Caco-2 (cell line): ENCODE data around the gene CDYL2. TPM values are rescaled to one million over a fixed set of nuclear protein-coding genes. Genes with fewer than 3 reads are reported as not detected.

Experiments used
- BruUV-seq: library from RNA; stranded (reverse); fragments of 400-500 nt; replicated peaks from 2 replicates; lab custom pipeline; 2021; lab: Mats Ljungman, UMichigan
- CTCF ChIA-PET: fragments of 300-600 bp; sonication (Branson Sonifier 250); formaldehyde crosslinking; loops from one replicate; lab custom pipeline; 2022; ENCODE audit warnings: antibody characterized with exemption; lab: Charles Lee
- POLR2A ChIA-PET: fragments of 300-600 bp; sonication (Branson Sonifier 250); formaldehyde crosslinking; loops from one replicate; lab custom pipeline; 2022; ENCODE audit warnings: antibody characterized with exemption; lab: Charles Lee
- DNase-seq, 2 experiments: peaks; one replicate each; pipeline versions ENCODE4 v3.0.0 to v3.0.0-alpha.2; 2020 to 2022
- H3K27me3 ChIP-seq: replicated peaks from 2 replicates; pipeline ENCODE4 v1.6.0; 2011; ENCODE audit warnings: low read length; ENCODE audit not compliant: control insufficient read depth, insufficient read depth
- H3K36me3 ChIP-seq: 2 replicates; pipeline ENCODE4 v1.5.1; 2011; ENCODE audit warnings: low read length; ENCODE audit not compliant: control insufficient read depth, insufficient read depth
- H3K4me1 ChIP-seq: fragments of 250-450 bp; sonication (Bioruptor Pico); 2 replicates; pipeline ENCODE4 v1.5.1; 2020; ENCODE audit warnings: mild to moderate bottlenecking
- H3K4me3 ChIP-seq: 2 replicates; pipeline ENCODE4 v1.5.1; 2011; ENCODE audit warnings: low read depth, mild to moderate bottlenecking, control low read depth, low read length
- H3K9me3 ChIP-seq: fragments of 250-450 bp; sonication (Bioruptor Pico); 2 replicates; pipeline ENCODE4 v1.5.1; 2020; ENCODE audit warnings: mild to moderate bottlenecking, moderate library complexity
- H3K27ac Mint-ChIP-seq: one replicate; pipeline ENCODE4 v1.8.0; 2022; ENCODE audit warnings: mixed read lengths; ENCODE audit not compliant: unreplicated experiment
- H3K27me3 Mint-ChIP-seq: one replicate; pipeline ENCODE4 v1.8.0; 2022; ENCODE audit warnings: mixed read lengths; ENCODE audit not compliant: insufficient read depth, unreplicated experiment
- H3K36me3 Mint-ChIP-seq: one replicate; pipeline ENCODE4 v1.8.0; 2022; ENCODE audit warnings: mild to moderate bottlenecking, mixed read lengths; ENCODE audit not compliant: insufficient read depth, unreplicated experiment
- H3K4me1 Mint-ChIP-seq: one replicate; pipeline ENCODE4 v1.8.0; 2022; ENCODE audit warnings: low read depth, mixed read lengths; ENCODE audit not compliant: unreplicated experiment
- H3K4me3 Mint-ChIP-seq: one replicate; pipeline ENCODE4 v1.8.0; 2022; ENCODE audit warnings: mild to moderate bottlenecking, moderate library complexity, mixed read lengths; ENCODE audit not compliant: unreplicated experiment
- H3K9me3 Mint-ChIP-seq: one replicate; pipeline ENCODE4 v1.8.0; 2022; ENCODE audit warnings: mixed read lengths; ENCODE audit not compliant: unreplicated experiment
- intact Hi-C: fragments of 100-400 bp; cut with micrococcal nuclease; formaldehyde crosslinking; loops from one replicate; pipeline ENCODE4 v1.10.0; 2022; ENCODE audit not compliant: unreplicated experiment
- total RNA-seq: library from RNA; stranded (reverse); gene quantifications from 2 replicates; pipeline ENCODE4 v1.2.3, GENCODE V29; 2022
- TF ChIP-seq, protein P1 (sequence below), 2 experiments: fragments of 200-600 bp in 1 of 2; IDR thresholded peaks; 1 replicate in 1 of 2; 2 replicates in 1 of 2; pipeline versions ENCODE4 v1.5.1 to v1.8.0; 2011 to 2022; ENCODE audit warnings: antibody characterized with exemption in 1 of 2, control low read depth in 1 of 2, inconsistent platforms in 1 of 2, low read depth in 1 of 2, low read length in 1 of 2, mild to moderate bottlenecking in 1 of 2, moderate library complexity in 1 of 2; ENCODE audit not compliant: insufficient read depth in 1 of 2, severe bottlenecking in 1 of 2, unreplicated experiment in 1 of 2

CDYL2 gene
- total RNA-seq, 1 experiment from 2014 or later, result 1.8 TPM

DNA sequence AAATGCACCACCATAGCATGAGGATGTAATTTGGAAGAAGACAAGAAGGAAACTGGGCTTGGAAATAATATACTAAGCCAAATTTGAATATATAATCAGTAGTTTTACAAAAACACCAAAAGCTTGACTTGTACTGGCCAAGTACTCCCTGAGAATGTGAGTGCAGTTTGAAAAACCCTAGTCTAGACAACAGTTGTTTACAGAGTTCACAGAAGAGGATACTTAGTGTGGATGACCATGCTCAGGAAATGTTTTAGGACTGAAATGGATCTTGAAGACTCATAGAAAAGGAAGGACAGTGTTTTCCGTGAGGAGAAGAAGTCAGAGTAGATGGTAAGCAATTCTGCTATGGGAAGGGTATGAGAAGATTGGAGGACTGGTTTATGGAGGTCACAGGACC, 1.9 kb upstream of the CDYL2 start:
- Mint-ChIP-seq H3K9me3 (no peaks in the 10 kb centered on the region), H3K4me3 (no peak overlapping the region), H3K4me1 (no peaks in the 10 kb centered on the region), H3K27ac (no peak overlapping the region), H3K36me3 (peaks cover 7% of the 10 kb centered on the region), H3K27me3 (peaks cover 28% of the 10 kb centered on the region)
- intact Hi-C loops, result no loop called here
- DNase-seq, result no peak
- Histone ChIP-seq H3K36me3 (no peaks in the 10 kb centered on the region), H3K27me3 (no peaks in the 10 kb centered on the region; the same call in 1 of the 2 replicates), H3K4me3 (no peak overlapping the region), H3K4me1 (no peaks in the 10 kb centered on the region), H3K9me3 (peaks cover 13% of the 10 kb centered on the region)
- ChIA-PET CTCF (no interaction called here), POLR2A (no interaction called here)
- no TSS peak for BruUV-seq
- TF ChIP-seq, protein P1, sequence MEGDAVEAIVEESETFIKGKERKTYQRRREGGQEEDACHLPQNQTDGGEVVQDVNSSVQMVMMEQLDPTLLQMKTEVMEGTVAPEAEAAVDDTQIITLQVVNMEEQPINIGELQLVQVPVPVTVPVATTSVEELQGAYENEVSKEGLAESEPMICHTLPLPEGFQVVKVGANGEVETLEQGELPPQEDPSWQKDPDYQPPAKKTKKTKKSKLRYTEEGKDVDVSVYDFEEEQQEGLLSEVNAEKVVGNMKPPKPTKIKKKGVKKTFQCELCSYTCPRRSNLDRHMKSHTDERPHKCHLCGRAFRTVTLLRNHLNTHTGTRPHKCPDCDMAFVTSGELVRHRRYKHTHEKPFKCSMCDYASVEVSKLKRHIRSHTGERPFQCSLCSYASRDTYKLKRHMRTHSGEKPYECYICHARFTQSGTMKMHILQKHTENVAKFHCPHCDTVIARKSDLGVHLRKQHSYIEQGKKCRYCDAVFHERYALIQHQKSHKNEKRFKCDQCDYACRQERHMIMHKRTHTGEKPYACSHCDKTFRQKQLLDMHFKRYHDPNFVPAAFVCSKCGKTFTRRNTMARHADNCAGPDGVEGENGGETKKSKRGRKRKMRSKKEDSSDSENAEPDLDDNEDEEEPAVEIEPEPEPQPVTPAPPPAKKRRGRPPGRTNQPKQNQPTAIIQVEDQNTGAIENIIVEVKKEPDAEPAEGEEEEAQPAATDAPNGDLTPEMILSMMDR (IDR thresholded peaks at IDR 0.05; ENCODE audit: insufficient read depth in 1 of 2, low read depth in 1 of 2, low read length in 1 of 2, severe bottlenecking in 1 of 2, unreplicated experiment in 1 of 2), result no peak

DNA sequence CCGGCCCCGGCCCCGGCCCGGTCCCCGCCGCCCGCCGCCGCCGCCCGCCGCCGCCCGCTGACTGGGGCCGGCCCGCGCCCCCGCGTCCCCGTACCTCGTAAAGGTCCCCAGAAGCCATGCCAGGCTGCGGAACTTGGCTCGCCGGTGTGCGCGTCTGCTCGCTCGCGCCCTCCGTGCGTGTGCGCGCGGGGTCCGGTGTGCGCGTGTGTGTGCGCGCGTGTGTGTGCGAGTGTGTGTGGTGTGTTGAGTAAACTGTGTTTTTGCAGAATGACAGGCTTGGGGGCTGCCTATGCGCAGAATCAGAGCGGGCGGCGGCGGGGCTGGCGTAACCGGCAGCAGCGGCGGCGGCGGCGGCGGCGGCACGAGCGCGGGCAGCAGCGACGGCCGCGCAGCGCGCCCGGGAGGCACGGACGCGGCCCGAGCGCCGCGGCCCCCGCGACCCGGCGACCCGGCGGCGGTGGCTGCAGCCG, 307 bp downstream of the CDYL2 start:
- TF ChIP-seq, protein P1 (IDR thresholded peaks at IDR 0.05; ENCODE audit: insufficient read depth in 1 of 2, low read depth in 1 of 2, low read length in 1 of 2, severe bottlenecking in 1 of 2, unreplicated experiment in 1 of 2), result no peak
- H3K27ac Mint-ChIP-seq, result no peak overlapping the region
- peaks cover 13% of the 10 kb centered on the region for H3K9me3 ChIP-seq
- intact Hi-C loops, result no loop called here
- H3K36me3 Mint-ChIP-seq, result peaks cover 7% of the 10 kb centered on the region
- H3K4me1 Mint-ChIP-seq, result no peaks in the 10 kb centered on the region
- H3K36me3 ChIP-seq, result no peaks in the 10 kb centered on the region
- H3K4me3 ChIP-seq, result peak overlapping the region; percentile 93
- H3K4me1 ChIP-seq, result no peaks in the 10 kb centered on the region
- BruUV-seq, result no TSS peak
- CTCF ChIA-PET, result no interaction called here
- no peaks in the 10 kb centered on the region for H3K9me3 Mint-ChIP-seq
- H3K27me3 Mint-ChIP-seq, result peaks cover 32% of the 10 kb centered on the region
- POLR2A ChIA-PET, result no interaction called here
- peak in 1 of 2 experiments; percentile 50 for DNase-seq
- peak overlapping the region; percentile 80 for H3K4me3 Mint-ChIP-seq
- no peaks in the 10 kb centered on the region; the same call in 1 of the 2 replicates for H3K27me3 ChIP-seq

DNA sequence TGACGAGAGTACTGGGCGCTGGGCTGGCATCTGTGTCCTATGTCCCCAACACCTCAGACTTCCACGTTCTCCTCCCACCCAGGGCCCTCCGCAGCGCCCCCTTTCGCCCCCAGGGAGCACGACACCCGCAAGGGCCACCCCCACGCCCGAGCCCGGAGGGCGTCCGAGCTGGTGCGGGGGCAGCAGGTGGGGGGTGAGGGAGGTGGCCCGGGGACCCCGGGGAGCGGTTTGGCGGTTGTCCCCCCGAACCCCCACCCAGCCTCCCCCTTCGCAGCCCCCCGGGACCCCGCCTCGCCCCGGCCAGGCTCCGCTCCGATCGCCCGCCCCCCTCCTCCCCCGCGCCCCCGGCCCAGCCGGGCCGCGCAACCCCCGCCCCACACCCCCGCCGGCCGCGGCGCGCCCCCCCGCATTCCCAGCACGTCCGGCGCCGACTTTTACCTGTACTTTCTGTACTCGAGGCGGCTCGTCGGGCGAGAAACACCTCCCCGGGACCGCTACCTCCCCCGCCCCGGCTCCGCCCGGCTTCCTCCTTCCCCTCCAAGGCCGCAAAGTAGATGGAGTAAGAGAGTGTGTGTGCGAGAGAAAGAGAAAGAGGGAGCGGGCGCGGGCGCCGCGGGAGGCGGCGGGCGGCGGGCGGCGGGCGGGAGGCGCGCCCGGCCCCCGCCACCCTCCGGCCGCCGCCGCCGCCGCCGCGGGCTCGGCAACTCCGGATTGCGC, 901 bp downstream of the CDYL2 start:
- H3K27me3 ChIP-seq, result no peaks in the 10 kb centered on the region; the same call in 1 of the 2 replicates
- Mint-ChIP-seq H3K36me3 (peaks cover 7% of the 10 kb centered on the region), H3K9me3 (no peaks in the 10 kb centered on the region), H3K4me1 (no peaks in the 10 kb centered on the region), H3K4me3 (peak overlapping the region; percentile 80), H3K27me3 (peaks cover 32% of the 10 kb centered on the region), H3K27ac (no peak overlapping the region)
- peak overlapping the region; percentile 43 for H3K4me3 ChIP-seq
- intact Hi-C loops, result no loop called here
- peaks cover 13% of the 10 kb centered on the region for H3K9me3 ChIP-seq
- H3K36me3 ChIP-seq, result no peaks in the 10 kb centered on the region
- TF ChIP-seq, protein P1 (IDR thresholded peaks at IDR 0.05; ENCODE audit: insufficient read depth in 1 of 2, low read depth in 1 of 2, low read length in 1 of 2, severe bottlenecking in 1 of 2, unreplicated experiment in 1 of 2), result peak in 1 of 2 experiments; percentile 16
- CTCF ChIA-PET, result no interaction called here
- POLR2A ChIA-PET, result no interaction called here
- BruUV-seq, result no TSS peak
- H3K4me1 ChIP-seq, result no peaks in the 10 kb centered on the region
- DNase-seq, result peak in 1 of 2 experiments; percentile 28
